Mucosa of stomach (tissue), 1 donor: Measurements from ENCODE around the gene WDFY4.

ENCODE experiments used
- H3K27me3 ChIP-seq: one replicate; pipeline ENCODE4 v1.7.0; 2013; ENCODE audit warnings: mild to moderate bottlenecking, low read length; ENCODE audit not compliant: control insufficient read depth, insufficient read depth
- H3K36me3 ChIP-seq: one replicate; pipeline ENCODE4 v1.7.0; 2013; ENCODE audit warnings: low read length; ENCODE audit not compliant: control insufficient read depth, insufficient read depth
- H3K4me1 ChIP-seq: one replicate; pipeline ENCODE4 v1.7.0; 2013; ENCODE audit warnings: mild to moderate bottlenecking, low read length; ENCODE audit not compliant: control insufficient read depth, insufficient read depth
- H3K4me3 ChIP-seq: one replicate; pipeline ENCODE4 v1.7.0; 2013; ENCODE audit warnings: low read length
- H3K9ac ChIP-seq: one replicate; pipeline ENCODE4 v1.7.0; 2013; ENCODE audit warnings: mild to moderate bottlenecking, low read length, moderate library complexity
- H3K9me3 ChIP-seq: one replicate; pipeline ENCODE4 v1.7.0; 2013; ENCODE audit warnings: mild to moderate bottlenecking, low read length, moderate library complexity; ENCODE audit not compliant: control insufficient read depth
- donor health status: Pancreatic carcinoma.

Gene WDFY4

DNA sequence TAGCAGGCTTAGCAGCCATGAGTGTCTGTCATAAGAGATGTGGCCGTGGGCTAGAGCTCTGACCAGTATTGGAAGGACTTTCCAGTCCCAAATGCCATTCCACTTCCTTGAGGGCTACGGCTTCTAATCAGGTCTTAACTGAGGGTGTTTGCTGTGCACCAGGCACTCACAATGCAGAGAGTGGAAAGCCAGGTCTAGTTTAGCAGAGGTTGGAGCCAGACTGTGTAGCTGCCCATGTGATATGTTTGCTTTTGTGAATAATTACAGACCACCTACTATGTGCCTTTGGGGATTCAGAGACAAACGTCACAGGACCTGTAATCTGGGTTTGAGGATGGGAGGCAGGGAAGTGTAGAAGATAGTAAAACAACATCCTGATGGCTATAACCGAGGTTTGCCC, 79.8 kb downstream of the WDFY4 start:
- H3K27me3 ChIP-seq: no peaks in the 10 kb centered on the region
- H3K36me3 ChIP-seq: no peaks in the 10 kb centered on the region
- no peak overlapping the region for H3K4me3 ChIP-seq
- H3K9me3 ChIP-seq: no peaks in the 10 kb centered on the region
- H3K9ac ChIP-seq: no peak overlapping the region
- H3K4me1 ChIP-seq: no peaks in the 10 kb centered on the region

DNA sequence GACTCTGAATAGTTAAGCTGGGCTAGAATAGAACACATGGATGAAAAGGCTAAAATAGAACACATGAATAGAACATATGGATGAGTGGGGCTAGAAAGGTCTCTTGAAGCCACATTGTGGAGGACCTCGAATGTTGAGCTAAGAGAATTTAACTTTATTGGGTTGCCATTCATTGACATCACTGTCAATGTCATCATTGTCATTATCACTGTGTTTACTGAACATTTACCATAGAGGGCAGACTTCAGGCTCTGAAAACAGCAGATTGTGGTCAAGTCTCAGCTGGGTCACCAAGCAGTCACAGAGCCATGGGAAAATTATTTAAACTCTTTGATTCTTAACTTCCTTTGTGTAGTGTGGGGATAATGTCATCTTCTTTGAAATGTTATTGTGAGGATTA, 80.4 kb downstream of the WDFY4 start:
- Histone ChIP-seq H3K4me3 (no peak overlapping the region), H3K9ac (no peak overlapping the region), H3K9me3 (no peaks in the 10 kb centered on the region), H3K36me3 (no peaks in the 10 kb centered on the region), H3K27me3 (no peaks in the 10 kb centered on the region), H3K4me1 (no peaks in the 10 kb centered on the region)

DNA sequence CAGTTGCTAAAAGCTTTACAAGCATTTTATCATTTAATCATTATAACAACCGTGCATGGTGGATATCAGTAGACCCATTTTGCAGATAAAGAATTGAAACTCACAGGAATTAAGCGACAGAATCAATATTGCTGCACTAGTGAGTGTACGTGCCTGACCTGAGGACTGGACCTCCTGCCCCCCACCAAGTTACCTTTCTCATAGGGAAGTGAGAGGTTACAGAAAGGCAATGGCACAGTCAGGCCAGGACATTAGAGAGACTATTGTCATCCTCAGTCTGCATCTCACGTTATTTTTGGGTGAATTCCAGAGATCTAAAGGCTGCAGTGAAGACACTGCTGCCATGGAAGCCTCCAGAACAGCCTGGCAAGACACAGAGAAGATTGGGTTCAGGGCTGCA, 80.9 kb downstream of the WDFY4 start:
- H3K27me3 ChIP-seq: no peaks in the 10 kb centered on the region
- H3K4me3 ChIP-seq: no peak overlapping the region
- H3K36me3 ChIP-seq: no peaks in the 10 kb centered on the region
- no peaks in the 10 kb centered on the region for H3K4me1 ChIP-seq
- no peak overlapping the region for H3K9ac ChIP-seq
- H3K9me3 ChIP-seq: no peaks in the 10 kb centered on the region

DNA sequence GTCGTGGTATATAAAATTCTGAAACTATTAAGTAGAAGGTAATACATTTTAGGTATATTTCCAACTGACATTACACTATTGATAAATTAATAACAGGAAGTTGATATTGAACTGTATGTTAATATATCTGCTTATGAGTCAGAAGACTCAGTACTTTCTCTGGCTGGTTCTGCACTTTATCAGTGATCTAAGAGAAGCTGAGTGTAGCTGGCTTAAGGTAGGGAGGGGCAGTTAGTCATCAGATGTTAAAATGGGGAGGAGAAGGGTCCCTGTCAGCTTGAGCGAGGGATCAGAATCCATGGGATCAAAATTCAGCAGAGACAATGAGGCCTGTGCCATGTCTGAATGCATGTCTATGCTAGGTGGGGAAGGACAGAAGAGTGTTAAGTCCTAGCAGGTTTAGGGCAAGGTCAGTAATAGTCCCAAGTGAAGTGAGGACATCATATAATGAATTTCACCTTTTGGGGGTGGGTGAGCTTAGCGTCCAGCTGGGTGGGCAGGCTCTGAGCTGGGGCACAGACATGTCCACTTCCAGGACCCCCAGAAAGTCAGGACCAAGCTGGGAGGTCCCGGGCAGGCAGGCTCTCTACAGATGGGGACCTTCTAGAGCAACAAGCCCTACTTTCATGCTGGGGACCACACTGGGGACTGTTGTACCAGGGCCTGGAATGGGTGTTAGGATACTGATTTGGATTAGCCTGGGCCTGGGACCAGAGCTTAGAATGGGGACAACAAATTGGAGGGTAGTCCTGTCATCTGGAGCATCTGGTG, 82.9 kb downstream of the WDFY4 start:
- no peak overlapping the region for H3K9ac ChIP-seq
- H3K4me1 ChIP-seq: no peaks in the 10 kb centered on the region
- H3K4me3 ChIP-seq: no peak overlapping the region
- no peaks in the 10 kb centered on the region for H3K36me3 ChIP-seq
- H3K27me3 ChIP-seq: no peaks in the 10 kb centered on the region
- H3K9me3 ChIP-seq: no peaks in the 10 kb centered on the region

DNA sequence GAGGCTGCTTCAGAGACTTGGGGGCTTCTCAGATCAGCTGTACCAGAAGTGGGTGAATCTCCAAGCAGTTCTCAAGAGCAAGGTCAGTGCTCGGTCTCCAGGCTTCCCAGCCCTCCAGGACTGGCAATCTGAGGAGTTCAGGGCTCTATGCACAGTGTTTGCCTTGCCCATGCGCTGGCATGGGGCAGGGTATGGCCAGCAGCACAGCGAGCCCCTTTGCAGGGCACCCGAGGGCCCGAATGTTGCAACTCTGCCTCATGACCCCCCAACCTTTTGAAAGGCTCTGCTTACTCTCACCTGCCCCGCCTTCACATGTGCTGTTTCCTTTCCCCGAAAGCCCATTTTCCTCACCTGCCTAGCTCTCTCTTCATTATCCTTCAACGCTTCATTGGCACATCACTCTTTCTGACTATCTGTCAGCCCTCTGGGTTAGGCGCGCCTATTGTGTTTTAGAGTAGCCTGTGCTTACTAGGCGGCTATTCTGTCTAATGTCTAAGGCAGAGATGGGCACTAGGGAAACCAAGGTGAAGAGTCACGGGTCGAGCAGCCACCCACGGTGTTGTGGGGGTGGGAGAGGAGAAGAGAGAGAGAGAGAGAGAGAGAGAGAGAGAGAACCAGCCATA, 83.6 kb downstream of the WDFY4 start:
- H3K4me3 ChIP-seq: no peak overlapping the region

DNA sequence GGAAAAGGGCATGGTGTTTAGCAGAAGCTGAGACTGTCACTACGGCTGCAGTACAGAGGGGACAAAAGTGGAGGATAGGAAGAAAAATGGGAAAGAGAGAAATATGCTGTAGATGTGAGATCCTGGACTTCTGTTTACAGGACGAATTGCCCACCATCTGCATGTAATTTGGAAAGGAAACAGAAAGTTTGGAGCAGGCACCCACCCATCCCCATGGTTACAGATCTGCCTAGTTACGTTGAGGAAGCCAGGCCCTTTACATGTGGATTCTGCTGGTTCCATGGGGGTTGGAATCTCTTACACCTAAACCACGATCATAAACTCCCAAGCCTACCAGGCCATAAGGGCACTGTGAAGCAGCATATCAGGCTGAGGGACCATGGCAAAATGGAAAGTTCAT, 84.3 kb downstream of the WDFY4 start:
- H3K9ac ChIP-seq: no peak overlapping the region
- H3K9me3 ChIP-seq: no peaks in the 10 kb centered on the region
- H3K4me3 ChIP-seq: no peak overlapping the region
- H3K4me1 ChIP-seq: no peaks in the 10 kb centered on the region
- no peaks in the 10 kb centered on the region for H3K36me3 ChIP-seq
- H3K27me3 ChIP-seq: no peaks in the 10 kb centered on the region

More for the DNA sequence above, 83.6 kb downstream of the WDFY4 start:
- no peaks in the 10 kb centered on the region for H3K27me3 ChIP-seq
- H3K4me1 ChIP-seq: no peaks in the 10 kb centered on the region
- no peaks in the 10 kb centered on the region for H3K9me3 ChIP-seq
- H3K36me3 ChIP-seq: no peaks in the 10 kb centered on the region
- no peak overlapping the region for H3K9ac ChIP-seq

DNA sequence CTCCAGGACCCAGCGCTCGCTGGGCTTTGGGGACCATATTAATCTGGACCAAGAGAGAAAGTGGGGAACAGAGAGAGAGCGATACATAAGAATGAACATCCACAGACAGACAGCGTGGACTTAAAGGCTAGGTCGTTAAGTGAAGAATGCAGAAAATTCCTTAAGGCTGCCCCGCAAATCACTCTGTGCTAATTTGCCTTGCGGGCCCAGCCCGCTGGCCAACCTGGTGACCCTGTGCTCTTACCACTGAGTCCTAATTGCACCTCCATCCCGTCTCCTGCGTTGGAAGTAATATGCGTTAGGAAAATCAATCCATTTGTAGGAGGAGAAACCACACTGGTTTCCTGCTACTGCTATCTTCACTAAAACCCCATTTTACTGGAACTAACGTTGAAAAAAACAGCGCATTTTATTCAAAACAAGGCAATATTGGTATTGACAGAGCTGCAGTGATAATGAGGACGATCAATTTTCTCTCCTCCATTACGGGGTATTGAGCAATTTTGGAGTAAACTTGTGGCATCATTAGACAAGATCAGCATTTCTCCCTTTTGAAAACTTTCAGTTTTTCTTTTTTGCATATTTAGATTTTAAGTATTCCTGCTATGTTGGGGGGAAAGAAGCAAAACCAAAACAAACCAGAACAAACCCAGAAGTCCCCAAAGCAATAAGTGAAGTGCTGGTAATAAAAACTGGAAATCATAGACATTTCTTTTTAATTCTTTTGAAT, 85.2 kb downstream of the WDFY4 start:
- H3K9me3 ChIP-seq: no peaks in the 10 kb centered on the region
- no peaks in the 10 kb centered on the region for H3K27me3 ChIP-seq
- no peaks in the 10 kb centered on the region for H3K4me1 ChIP-seq
- H3K9ac ChIP-seq: no peak overlapping the region
- H3K36me3 ChIP-seq: no peaks in the 10 kb centered on the region
- H3K4me3 ChIP-seq: no peak overlapping the region

DNA sequence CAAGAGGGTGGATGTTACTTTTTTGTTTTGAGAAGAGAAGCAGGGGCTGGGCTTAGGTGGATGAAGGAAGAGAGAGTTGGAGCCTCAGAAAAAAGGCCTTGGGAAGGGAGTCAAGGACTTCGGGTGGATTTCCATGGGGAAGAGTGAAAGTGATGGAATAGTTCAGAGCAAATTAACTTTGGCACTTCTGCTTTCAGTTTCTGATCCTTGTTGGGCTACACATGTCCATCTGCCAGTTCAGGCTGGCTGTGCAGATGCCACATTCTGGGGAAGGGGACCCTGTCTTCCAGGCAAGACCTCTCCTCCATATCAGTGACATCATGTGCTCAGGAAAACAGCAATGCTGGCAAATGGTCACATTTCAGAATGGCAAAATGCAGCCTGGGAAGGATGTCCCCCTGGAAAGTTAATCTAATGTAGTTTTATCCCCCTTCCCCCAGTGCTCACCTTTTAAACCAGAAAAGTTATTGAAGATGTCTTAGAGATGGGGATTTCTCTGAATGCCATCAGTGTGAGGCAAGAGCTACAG, 86.0 kb downstream of the WDFY4 start:
- no peak overlapping the region for H3K9ac ChIP-seq
- no peaks in the 10 kb centered on the region for H3K4me1 ChIP-seq
- H3K9me3 ChIP-seq: no peaks in the 10 kb centered on the region
- H3K27me3 ChIP-seq: no peaks in the 10 kb centered on the region
- no peaks in the 10 kb centered on the region for H3K36me3 ChIP-seq
- no peak overlapping the region for H3K4me3 ChIP-seq

DNA sequence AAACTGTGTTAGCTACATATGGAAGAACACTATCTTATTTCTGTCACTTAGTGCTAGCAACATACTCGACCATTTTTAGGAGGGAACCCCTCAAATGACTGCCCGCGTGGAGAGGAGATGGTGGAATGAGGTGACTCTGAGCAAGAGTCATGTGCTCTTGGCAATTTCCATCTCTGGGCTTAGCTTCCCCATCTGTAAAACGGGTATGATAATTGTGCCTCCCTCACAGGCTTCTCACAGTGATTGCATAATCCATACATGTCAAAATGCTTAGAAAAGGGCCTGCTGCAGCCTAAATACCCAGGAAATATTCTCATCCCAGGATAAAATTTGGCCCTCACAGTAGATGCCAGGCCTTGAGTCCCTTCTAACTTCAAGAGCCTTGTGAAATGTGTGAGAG, 86.6 kb downstream of the WDFY4 start:
- Histone ChIP-seq H3K36me3 (no peaks in the 10 kb centered on the region), H3K4me1 (no peaks in the 10 kb centered on the region), H3K4me3 (no peak overlapping the region), H3K27me3 (no peaks in the 10 kb centered on the region), H3K9me3 (no peaks in the 10 kb centered on the region), H3K9ac (no peak overlapping the region)

DNA sequence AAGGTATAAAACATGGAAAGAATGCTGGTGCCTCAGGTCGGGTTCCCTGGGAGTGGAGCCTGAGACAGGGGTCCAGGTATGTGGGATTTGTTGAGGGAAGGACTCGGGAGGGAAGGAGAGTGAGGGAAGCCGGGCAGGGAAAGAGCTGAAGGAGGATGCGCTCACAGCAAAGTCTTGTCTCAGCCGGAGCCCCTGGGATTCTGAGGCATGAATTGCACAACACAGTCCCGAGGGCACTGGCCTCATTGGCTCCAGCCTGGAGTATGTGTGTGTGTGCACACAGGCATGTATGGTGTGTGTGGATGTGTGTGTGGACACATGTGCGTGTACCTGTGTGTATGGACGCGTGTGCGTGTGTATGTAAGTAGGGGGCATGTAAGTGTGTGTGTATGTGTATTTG, 87.4 kb downstream of the WDFY4 start:
- Histone ChIP-seq H3K9ac (no peak overlapping the region), H3K4me1 (no peaks in the 10 kb centered on the region), H3K9me3 (no peaks in the 10 kb centered on the region)

DNA sequence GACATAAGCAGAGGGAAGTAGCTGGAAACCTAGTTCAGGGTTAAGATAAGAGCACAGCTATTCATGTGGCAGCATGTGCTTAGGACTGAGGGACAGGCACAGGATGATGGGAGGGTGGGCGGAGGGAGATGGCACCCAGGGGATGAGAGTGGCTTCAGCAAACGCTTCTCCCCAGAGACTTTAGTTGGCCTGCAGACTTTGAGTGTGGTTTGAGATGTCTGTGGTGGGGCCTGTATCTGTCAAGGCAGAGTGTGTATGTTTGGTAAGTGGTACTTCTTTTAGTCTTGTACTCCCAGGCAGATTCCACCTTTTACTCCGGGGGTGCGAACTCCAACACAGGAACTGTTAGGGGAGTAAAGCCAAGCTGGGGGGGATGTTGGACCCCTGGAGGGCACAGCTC, 88.9 kb downstream of the WDFY4 start:
- Histone ChIP-seq H3K36me3 (no peaks in the 10 kb centered on the region), H3K27me3 (no peaks in the 10 kb centered on the region), H3K4me1 (no peaks in the 10 kb centered on the region), H3K9me3 (no peaks in the 10 kb centered on the region), H3K9ac (no peak overlapping the region), H3K4me3 (no peak overlapping the region)

More for the DNA sequence above, 87.4 kb downstream of the WDFY4 start:
- no peak overlapping the region for H3K4me3 ChIP-seq
- H3K27me3 ChIP-seq: no peaks in the 10 kb centered on the region
- no peaks in the 10 kb centered on the region for H3K36me3 ChIP-seq
